Sigmoid colon (tissue), 4 donors: ENCODE results near the gene DRC3.

Experiments
- CTCF ChIP-seq, 4 experiments: fragments of 450-650 bp in 3 of 4; fragments of 200-600 bp in 1 of 4; IDR thresholded peaks; one replicate each; pipeline ENCODE4 v1.5.1; 2016 to 2019; ENCODE audit warnings: antibody characterized with exemption in 4 of 4, mild to moderate bottlenecking in 3 of 4, moderate library complexity in 2 of 4
- POLR2AphosphoS5 ChIP-seq, 4 donors: sonication (generic); formaldehyde crosslinking; IDR thresholded peaks; one replicate each; pipeline ENCODE4 v1.6.1; 2017; ENCODE audit warnings: antibody characterized with exemption in 4 of 4

GRCh38 chr17:17934214-17934613, 38.4 kb upstream of the DRC3 start:
- TF ChIP-seq CTCF (IDR thresholded peaks at IDR 0.05) (no peak), POLR2AphosphoS5 (IDR thresholded peaks at IDR 0.05) (no peak)
